HL-60/S4 treated with phorbol 12-myristate 13-acetate at 8.2 ng/mL for 4 days and 3 days (cell line): ENCODE data around the gene KIRREL3.

Experiments used
- in situ Hi-C: fragments of 300-500 bp; cut with MboI; formaldehyde crosslinking; loops from 2 replicates; pipeline ENCODE4 v1.15.0; 2022; ENCODE audit warnings: low sequenced_read_pairs

The KIRREL3 gene

GRCh38 chr11:126462422-126462821 lies 538.1 kb downstream of the KIRREL3 start:
- in situ Hi-C loops, result no loop called here

GRCh38 chr11:126461996-126462395 lies 538.6 kb downstream of the KIRREL3 start:
- in situ Hi-C loops, result no loop called here

- in situ Hi-C loops, result no loop called here
These were observed 539.5 kb downstream of the KIRREL3 start for GRCh38 chr11:126461096-126461440.

GRCh38 chr11:126460417-126461095 lies 540.0 kb downstream of the KIRREL3 start:
- in situ Hi-C loops, result no loop called here

- in situ Hi-C loops, result no loop called here
These were observed 540.8 kb downstream of the KIRREL3 start for GRCh38 chr11:126459691-126460281.

- in situ Hi-C loops, result no loop called here
These were observed 542.8 kb downstream of the KIRREL3 start for GRCh38 chr11:126457817-126458216.

- in situ Hi-C loops, result no loop called here
These were observed 543.6 kb downstream of the KIRREL3 start for GRCh38 chr11:126456783-126457542.

- in situ Hi-C loops, result no loop called here
These were observed 544.5 kb downstream of the KIRREL3 start for GRCh38 chr11:126456089-126456488.

- in situ Hi-C loops, result no loop called here
These were observed 548.1 kb downstream of the KIRREL3 start for GRCh38 chr11:126452241-126453101.

GRCh38 chr11:126451211-126451802 lies 549.3 kb downstream of the KIRREL3 start:
- in situ Hi-C loops, result no loop called here

- in situ Hi-C loops, result no loop called here
These were observed 549.8 kb downstream of the KIRREL3 start for GRCh38 chr11:126450806-126451205.

- in situ Hi-C loops, result no loop called here
These were observed 550.4 kb downstream of the KIRREL3 start for GRCh38 chr11:126450198-126450597.

- in situ Hi-C loops, result loop anchor here (25.0 kb wide), 2 partner anchors 541 to 891 kb away; no protein-coding TSS in a partner anchor
These were observed 554.0 kb downstream of the KIRREL3 start for GRCh38 chr11:126446581-126446980.

GRCh38 chr11:126444072-126444471 lies 556.5 kb downstream of the KIRREL3 start:
- in situ Hi-C loops, result loop anchor here (25.0 kb wide), 2 partner anchors 543 to 893 kb away; no protein-coding TSS in a partner anchor

GRCh38 chr11:126443120-126443519 lies 557.5 kb downstream of the KIRREL3 start:
- in situ Hi-C loops, result loop anchor here (25.0 kb wide), 2 partner anchors 544 to 894 kb away; no protein-coding TSS in a partner anchor

- in situ Hi-C loops, result loop anchor here (25.0 kb wide), 2 partner anchors 546 to 896 kb away; no protein-coding TSS in a partner anchor
These were observed 559.6 kb downstream of the KIRREL3 start for GRCh38 chr11:126440792-126441514.

- in situ Hi-C loops, result loop anchor here (25.0 kb wide), 2 partner anchors 547 to 897 kb away; no protein-coding TSS in a partner anchor
These were observed 560.3 kb downstream of the KIRREL3 start for GRCh38 chr11:126440276-126440675.

GRCh38 chr11:126438691-126439090 lies 561.9 kb downstream of the KIRREL3 start:
- in situ Hi-C loops, result loop anchor here (25.0 kb wide), 2 partner anchors 549 to 899 kb away; no protein-coding TSS in a partner anchor

- in situ Hi-C loops, result loop anchor here (25.0 kb wide), 2 partner anchors 549 to 899 kb away; no protein-coding TSS in a partner anchor
These were observed 562.3 kb downstream of the KIRREL3 start for GRCh38 chr11:126438272-126438671.
